Esophagus (tissue), 2 donors: ENCODE data around the gene STK38. TPM values are rescaled to one million over a fixed set of nuclear protein-coding genes. Genes with fewer than 3 reads are reported as not detected.
"Not testable (repeated sequence)": the region's sequence is repeated elsewhere in the genome, so short reads cannot be mapped to it uniquely, and the experiment has no call there.

Experiments
- H3K27ac ChIP-seq, 2 donors: one replicate each; pipeline ENCODE4 v1.5.1; 2013; ENCODE audit warnings: low read depth in 2 of 2, mild to moderate bottlenecking in 2 of 2, inconsistent platforms in 1 of 2, low read length in 1 of 2, moderate library complexity in 1 of 2
- H3K27me3 ChIP-seq, 2 donors: one replicate each; pipeline ENCODE4 v1.6.1; 2013; ENCODE audit warnings: low read length in 2 of 2, control low read depth in 1 of 2, mild to moderate bottlenecking in 1 of 2; ENCODE audit not compliant: insufficient read depth in 2 of 2, control insufficient read depth in 1 of 2
- H3K36me3 ChIP-seq, 2 donors: one replicate each; pipeline ENCODE4 v1.6.1; 2013; ENCODE audit warnings: low read length in 1 of 2; ENCODE audit not compliant: control insufficient read depth in 2 of 2, insufficient read depth in 2 of 2
- H3K4me1 ChIP-seq, 2 donors: one replicate each; pipeline ENCODE4 v1.6.1; 2013; ENCODE audit warnings: low read length in 1 of 2; ENCODE audit not compliant: control insufficient read depth in 2 of 2, insufficient read depth in 2 of 2
- H3K4me3 ChIP-seq, 2 donors: one replicate each; pipeline ENCODE4 v1.5.1; 2013; ENCODE audit warnings: low read length in 2 of 2, mild to moderate bottlenecking in 2 of 2, low read depth in 1 of 2, moderate library complexity in 1 of 2
- H3K9me3 ChIP-seq, 2 donors: one replicate each; pipeline ENCODE4 v1.6.1; 2013; ENCODE audit warnings: mild to moderate bottlenecking in 2 of 2, low read depth in 1 of 2, low read length in 1 of 2, moderate library complexity in 1 of 2; ENCODE audit not compliant: control insufficient read depth in 2 of 2, insufficient read depth in 1 of 2
- WGBS, 2 donors: extraction: QIAGEN DNeasy Blood & Tissue Kit; methylation state at CpG; one replicate each; pipeline ENCODE4 v1.1.7; 2013; 5-methylcytosine and 5-hydroxymethylcytosine counted together
- polyA plus RNA-seq, 2 donors: library from polyadenylated mRNA; stranded (reverse); fragments of 200-250 nt; gene quantifications; one replicate each; pipeline ENCODE4 v1.2.3, GENCODE V29; 2013
- donor health status: healthy with polysubstance abuse.
- donor health status: Bipolar disorder and iron deficiency.

STK38 gene
- polyA plus RNA-seq = 10 to 100 TPM; 24.0 to 32.2 TPM

DNA sequence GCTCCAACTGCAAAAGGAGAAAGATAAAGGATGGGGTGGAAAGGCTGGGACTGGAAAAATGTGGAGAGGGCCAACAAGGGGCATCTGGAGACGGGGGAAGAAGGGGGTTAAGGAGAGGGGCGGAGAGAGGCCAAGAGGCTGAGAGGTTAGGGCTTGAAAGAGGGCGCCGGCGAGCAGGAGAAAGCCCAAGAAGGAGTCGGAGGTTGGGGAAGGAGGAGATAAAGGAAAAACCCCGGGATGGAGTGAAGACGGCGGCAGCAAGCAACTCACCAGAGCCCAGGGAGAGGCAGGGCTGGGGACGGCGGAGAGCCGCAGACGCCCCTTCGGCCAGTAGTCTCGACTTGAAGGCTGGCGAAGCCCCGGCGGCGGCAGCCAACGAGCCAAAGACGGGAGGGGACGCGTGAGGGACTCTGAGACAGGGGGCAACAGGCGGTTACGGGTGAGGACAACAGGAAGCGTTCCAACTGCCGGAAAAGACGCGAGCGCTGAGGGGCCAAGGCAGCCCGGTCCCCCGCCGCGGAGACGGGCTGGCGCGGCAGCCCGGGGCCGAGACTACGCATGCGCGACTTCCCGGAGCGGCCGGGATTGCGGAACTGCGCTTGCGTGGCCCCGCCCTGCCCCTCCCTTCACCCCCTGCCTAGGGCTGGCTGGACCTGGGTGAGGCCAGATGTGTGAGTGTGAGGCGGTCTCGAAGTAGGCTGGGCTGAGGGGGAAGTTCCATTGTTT, at the start of gene STK38:
Gene STK38, minus strand, starts transcription at position 560 of the 726 bp plus-strand sequence. CDS start 7,277 bp downstream, outside the sequence.
- H3K27ac ChIP-seq = peak within 1 kb of the TSS; percentile 97 to 99
- peak within 1 kb of the TSS; percentile 87 to 99 for H3K4me3 ChIP-seq
- H3K27me3 ChIP-seq = no peaks in the 10 kb centered on the region
- 0 to 1% methylated on average over 51 of the region's 51 CpGs for WGBS, 2 donors
- H3K36me3 ChIP-seq = no peaks in the 10 kb centered on the region
- H3K9me3 ChIP-seq = no peaks in the 10 kb centered on the region
- H3K4me1 ChIP-seq = peaks cover 0 to 3% of the 10 kb centered on the region in 2 donors

DNA sequence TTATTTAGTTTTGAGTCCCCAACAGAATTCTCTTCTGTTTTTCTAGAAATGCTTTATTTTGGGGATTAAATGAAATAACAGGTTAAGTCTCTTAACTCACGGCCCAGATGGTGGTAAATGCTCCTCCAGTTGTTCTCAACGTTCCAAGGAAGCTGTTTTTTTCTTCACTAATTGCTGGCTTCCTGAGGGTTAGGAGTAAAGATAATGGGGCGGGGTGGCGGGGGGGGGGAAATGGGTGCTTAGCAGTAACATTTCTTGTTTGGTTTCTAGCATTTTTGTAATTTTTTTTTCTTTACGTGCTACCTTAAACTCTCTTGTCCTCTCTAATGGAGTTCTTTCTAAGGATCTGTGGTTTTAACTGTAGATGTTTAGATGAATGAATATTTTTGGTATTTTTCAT, 49.1 kb upstream of the STK38 start:
- 0 to 2% methylated on average over 5 of the region's 5 CpGs for WGBS, 2 donors
- H3K36me3 ChIP-seq = peaks cover 10 to 15% of the 10 kb centered on the region in 2 donors
- peak overlapping the region in 1 of 2 donors; percentile 12 for H3K27ac ChIP-seq
- no peaks in the 10 kb centered on the region for H3K27me3 ChIP-seq
- peaks cover 5% of the 10 kb centered on the region in 2 donors for H3K4me1 ChIP-seq
- no peaks in the 10 kb centered on the region for H3K9me3 ChIP-seq
- H3K4me3 ChIP-seq = peak overlapping the region; percentile 66 to 98

DNA sequence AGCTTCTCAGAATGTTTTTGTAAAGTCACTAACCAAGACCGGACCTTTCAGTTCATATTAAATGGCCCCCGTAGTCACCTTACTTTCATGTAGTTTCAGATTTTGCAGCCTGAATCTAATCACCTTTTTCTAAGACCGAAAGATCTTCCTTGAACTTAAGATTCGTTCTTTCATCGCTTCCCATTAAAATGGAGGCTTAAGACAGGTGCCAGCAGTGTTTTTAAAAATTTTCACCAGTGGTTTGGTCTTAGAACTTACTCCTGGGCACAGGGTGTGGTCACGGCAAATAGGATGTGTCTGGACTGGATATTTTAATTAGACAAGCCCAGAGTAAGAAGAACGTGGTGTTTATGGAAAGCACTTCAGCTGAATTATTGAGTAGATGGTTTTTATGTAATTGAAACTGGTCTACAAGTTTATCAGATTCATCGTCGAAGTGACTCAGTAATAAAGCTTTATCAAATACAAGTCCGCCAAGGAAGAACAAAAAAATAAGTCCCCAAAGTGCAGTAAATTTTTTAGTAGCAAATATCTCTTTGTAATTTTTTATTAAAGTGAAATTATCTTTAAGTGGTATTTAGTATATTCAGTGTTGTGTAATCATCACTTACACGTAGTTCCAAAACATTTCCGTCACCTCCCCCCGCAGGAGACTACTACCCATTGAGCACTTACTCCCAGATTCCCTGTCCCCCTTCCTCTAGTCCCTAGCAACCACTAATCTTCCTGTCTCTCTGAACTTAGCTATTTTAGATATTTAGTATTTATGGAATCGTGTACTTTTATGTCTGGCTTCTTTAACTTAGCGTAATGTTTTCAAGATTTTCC, 47.8 kb upstream of the STK38 start:
- H3K4me1 ChIP-seq = peaks cover 5% of the 10 kb centered on the region in 2 donors
- H3K27ac ChIP-seq = peak overlapping the region; percentile 98 to 100
- peaks cover 8 to 12% of the 10 kb centered on the region in 2 donors for H3K36me3 ChIP-seq
- H3K27me3 ChIP-seq = no peaks in the 10 kb centered on the region
- H3K4me3 ChIP-seq = peak overlapping the region; percentile 68 to 98
- no peaks in the 10 kb centered on the region for H3K9me3 ChIP-seq
- WGBS, 2 donors = 0% methylated on average over 15 of the region's 15 CpGs

DNA sequence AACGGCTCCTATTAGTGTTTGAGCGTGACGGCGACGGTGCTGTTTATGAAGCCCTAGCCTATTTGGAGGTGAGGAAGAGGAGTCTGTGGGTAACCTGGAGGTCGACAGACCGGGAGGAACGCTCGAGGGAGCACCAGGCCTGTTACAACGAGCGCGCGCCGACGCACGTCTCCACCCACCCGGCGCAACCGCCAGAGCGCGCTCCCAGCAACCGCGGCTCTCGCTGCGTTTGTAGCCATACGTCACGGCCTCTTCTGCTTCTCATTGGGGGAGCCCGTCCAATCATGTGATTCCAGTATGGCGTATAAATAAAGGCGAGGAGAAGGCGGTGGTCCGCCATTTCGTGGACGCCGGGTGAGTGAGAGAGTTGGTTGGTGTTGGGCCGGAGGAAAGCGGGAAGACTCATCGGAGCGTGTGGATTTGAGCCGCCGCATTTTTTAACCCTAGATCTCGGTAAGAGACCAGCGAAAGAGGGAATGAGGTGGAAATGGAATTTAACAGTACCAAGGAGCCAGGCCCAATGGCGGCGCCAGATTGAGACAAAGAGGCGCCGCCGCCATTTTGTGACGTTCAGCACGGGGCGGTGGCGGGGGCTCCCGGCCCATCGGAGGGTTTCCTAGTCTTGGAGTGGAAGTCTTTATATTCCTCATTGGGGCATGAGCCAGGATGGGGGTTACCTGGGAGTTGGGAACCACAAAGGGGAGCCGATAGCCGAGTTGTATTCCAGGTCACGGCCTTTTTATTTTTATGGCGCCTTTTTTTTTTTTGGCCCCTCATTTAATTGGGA, 46.9 kb upstream of the STK38 start, which contains the start of gene SRSF3:
Gene SRSF3, plus strand, starts transcription at position 334 of the 787 bp plus-strand sequence. CDS start 2,401 bp downstream, outside the sequence.
- Histone ChIP-seq H3K27me3 (no peaks in the 10 kb centered on the region), H3K27ac (peak within 1 kb of the TSS; percentile 98 to 100), H3K9me3 (no peaks in the 10 kb centered on the region), H3K4me1 (peaks cover 2% of the 10 kb centered on the region in 2 donors), H3K4me3 (peak within 1 kb of the TSS; percentile 68 to 98), H3K36me3 (peaks cover 4 to 8% of the 10 kb centered on the region in 2 donors)
- 0% methylated on average over 58 of the region's 58 CpGs for WGBS, 2 donors

DNA sequence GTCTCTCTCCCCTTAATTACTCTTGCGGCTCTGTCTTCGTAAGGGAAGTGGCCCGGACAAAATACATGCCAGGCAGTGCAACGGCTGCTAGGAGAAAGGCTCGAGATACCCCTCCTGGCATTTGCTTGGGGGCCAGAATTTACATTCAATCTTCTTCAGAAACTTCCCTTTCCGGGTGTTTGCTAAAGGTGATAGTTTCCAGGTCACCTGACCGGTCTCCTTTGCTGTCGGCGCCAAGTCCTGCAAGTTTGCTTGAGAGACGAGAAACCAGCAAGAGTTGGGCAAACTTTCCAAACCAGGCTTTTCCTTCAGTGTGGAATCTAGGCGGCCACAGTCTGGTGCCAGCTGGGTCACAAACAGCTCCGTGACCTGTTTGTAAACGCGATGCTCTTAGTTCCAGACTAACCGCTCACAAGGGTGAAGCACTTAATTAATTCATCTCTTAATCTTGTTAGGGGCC, 46.3 kb upstream of the STK38 start:
- H3K4me1 ChIP-seq = peaks cover 0 to 2% of the 10 kb centered on the region in 2 donors
- WGBS, 2 donors = 2 to 5% methylated on average over 15 of the region's 15 CpGs
- H3K4me3 ChIP-seq = peak overlapping the region; percentile 32 to 98
- peaks cover 4 to 5% of the 10 kb centered on the region in 2 donors for H3K36me3 ChIP-seq
- no peaks in the 10 kb centered on the region for H3K9me3 ChIP-seq
- H3K27me3 ChIP-seq = no peaks in the 10 kb centered on the region
- H3K27ac ChIP-seq = peak overlapping the region; percentile 96 to 98

DNA sequence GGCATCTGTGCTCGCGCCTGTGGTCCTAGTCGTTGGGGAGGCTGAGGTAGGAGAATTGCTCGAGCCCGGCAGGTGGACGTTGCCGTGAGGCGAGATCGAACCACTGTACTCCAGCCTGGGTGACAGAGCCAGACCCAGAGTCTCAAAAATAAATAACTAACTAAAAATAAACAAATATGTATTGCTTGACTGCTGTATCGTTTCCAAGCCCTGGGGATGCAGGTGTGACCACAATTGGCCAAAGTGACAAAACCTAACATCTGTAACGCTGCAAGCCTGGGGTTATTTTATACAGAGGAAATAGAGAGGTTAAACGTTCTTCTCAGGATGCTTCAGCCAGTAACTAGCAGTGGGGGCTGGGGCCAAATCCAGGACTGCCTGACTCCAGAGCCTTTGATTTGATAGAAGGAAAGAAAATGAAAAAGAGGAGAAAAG, 45.0 kb upstream of the STK38 start:
- 79 to 82% methylated on average over 12 of the region's 12 CpGs for WGBS, 2 donors
- Histone ChIP-seq H3K9me3 (no peaks in the 10 kb centered on the region), H3K36me3 (peaks cover 0 to 3% of the 10 kb centered on the region in 2 donors), H3K4me3 (no peak overlapping the region), H3K4me1 (no peaks in the 10 kb centered on the region), H3K27ac (peak overlapping the region in 1 of 2 donors; percentile 31), H3K27me3 (no peaks in the 10 kb centered on the region)

DNA sequence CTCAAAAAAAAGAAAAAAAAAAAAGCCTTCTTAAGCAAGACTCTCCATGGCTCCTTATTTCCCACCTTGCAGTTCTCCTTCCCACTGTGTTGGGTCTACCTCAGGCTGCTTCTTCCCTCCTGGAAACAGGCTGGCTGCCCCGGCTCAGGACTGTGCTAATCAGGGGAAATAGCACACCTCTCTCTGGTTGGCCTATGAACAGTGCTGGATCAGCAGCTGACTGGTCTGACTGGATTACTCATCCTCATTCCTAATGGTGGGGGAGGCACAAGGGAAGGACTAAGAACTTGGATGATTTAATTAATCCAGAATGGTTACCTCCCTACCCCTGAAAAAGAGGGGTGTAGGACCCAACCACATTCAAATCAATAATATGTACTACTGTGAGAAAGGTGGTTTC, 43.0 kb upstream of the STK38 start:
- H3K27me3 ChIP-seq = no peaks in the 10 kb centered on the region
- no peaks in the 10 kb centered on the region for H3K4me1 ChIP-seq
- H3K36me3 ChIP-seq = no peaks in the 10 kb centered on the region
- no peak overlapping the region for H3K4me3 ChIP-seq
- H3K27ac ChIP-seq = no peak overlapping the region
- H3K9me3 ChIP-seq = no peaks in the 10 kb centered on the region
- WGBS, 2 donors = 43 to 49% methylated on average over 1 of the region's 1 CpG

DNA sequence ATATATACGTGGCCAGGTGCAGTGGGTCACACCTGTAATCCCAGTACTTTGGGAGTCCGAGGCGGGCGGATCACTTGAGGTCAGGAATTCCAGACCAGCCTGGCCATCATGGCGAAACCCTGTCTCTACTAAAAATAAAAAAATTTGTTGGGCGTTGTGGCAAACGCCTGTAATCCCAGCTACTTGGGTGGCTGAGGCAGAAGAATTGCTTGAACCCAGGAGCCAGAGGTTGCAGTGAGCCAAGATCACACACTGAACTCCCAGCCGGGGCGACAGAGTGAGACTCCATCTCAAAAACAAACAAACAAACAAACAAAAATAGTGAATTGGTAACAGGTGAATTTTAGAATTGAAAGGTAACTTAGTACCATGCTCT, 41.7 kb upstream of the STK38 start:
- H3K27me3 ChIP-seq, H3K9me3 ChIP-seq, H3K27ac ChIP-seq, H3K4me3 ChIP-seq, H3K4me1 ChIP-seq, H3K36me3 ChIP-seq: not testable (repeated sequence)
- WGBS, 2 donors = 94 to 97% methylated on average over 9 of the region's 9 CpGs

DNA sequence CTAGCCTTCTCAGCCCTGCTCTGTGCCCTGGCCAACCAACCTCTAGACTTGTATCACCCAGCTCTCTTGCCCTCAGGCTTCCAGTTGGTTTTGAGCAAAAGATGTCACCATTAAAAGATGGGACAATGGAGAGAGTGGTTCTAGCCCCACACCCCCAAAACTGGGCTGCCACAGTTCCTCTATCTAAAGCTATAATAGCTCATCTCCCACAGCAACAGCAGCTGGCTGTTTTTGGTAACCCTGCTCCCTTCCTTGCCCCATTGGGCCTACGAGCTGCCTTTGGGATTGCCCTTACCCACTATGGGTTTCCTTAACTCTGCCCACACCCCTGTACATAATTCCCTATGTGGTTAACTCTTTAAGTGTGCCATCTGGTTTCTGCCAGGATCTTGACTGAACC, 39.3 kb upstream of the STK38 start:
- 74 to 76% methylated on average over 1 of the region's 1 CpG for WGBS, 2 donors
- no peak overlapping the region for H3K27ac ChIP-seq
- H3K27me3 ChIP-seq = no peaks in the 10 kb centered on the region
- no peaks in the 10 kb centered on the region for H3K9me3 ChIP-seq
- no peaks in the 10 kb centered on the region for H3K4me1 ChIP-seq
- H3K4me3 ChIP-seq = no peak overlapping the region
- no peaks in the 10 kb centered on the region for H3K36me3 ChIP-seq
